GM12873 (cell line): ENCODE results near the gene SESN1.

ENCODE experiments used
- CTCF ChIP-seq: IDR thresholded peaks from 2 replicates; pipeline ENCODE4 v1.5.1; 2012; ENCODE audit warnings: low read depth, mild to moderate bottlenecking, moderate library complexity, low read length, control low read depth; ENCODE audit not compliant: insufficient read depth; ENCODE audit errors: missing control alignments

The SESN1 gene

GRCh38 chr6:109094416-109095035 lies at the start of gene SESN1:
Gene SESN1 (minus strand): TSS chr6:109094846. CDS start chr6:109094073, 773 bp downstream.
- no peak for TF ChIP-seq CTCF

DNA sequence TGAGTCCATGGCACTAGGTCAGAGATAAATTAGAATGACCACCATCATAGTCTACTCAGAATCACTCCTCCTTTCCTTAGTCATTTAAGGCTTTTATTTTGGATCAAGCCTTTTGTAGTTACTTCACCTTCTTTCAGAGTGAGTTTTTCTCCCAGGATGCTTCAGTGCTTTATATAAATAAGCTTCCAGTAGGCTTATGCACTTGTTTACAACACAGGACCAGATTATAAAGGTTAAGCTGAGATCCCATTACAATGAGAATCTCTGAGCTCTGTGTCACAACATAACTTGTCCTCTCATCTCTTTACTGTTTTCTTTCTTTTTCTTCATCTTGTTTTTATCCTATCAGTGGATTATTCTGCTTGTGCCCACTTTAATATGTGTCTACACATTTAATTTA lies 48.5 kb upstream of the SESN1 start:
- TF ChIP-seq CTCF = no peak

DNA sequence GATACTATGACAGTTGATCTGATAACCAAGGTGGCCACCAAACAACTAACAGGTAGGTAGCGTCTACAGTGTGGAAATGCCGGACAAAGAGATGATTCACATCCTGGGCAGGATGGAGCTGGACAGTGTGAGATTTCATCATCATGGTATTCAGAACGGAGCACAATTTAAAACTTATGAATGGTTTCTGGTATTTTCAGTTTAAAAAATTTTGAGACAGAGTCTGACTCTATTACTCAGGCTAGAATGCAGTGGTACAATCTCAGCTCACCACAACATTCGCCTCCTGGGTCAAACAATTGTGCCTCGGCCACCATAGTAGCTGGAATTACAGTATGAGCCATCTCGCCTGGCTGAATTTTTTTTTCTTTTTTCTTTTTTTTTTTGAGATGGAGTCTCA lies 44.5 kb upstream of the SESN1 start:
- no peak for TF ChIP-seq CTCF

DNA sequence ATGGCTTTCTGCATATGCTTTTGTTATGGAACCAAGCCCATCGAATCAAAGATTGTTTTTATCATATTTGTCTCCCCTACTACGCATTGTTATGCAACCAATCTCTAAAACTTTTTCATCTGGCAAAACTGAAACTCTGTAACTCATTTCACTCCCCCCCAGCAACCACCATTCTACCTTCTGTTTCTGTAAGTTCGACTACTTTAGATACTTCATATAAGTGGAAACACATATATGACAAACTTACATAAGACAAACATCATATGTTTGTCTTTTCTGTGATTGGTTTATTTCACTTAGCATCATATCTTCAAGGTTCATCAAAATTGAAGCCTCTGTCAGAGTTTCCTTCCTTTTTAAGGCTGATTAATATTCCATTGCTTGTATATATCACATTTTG lies 35.4 kb upstream of the SESN1 start:
- no peak for TF ChIP-seq CTCF

GRCh38 chr6:109125504-109125903 lies 30.9 kb upstream of the SESN1 start:
- no peak for TF ChIP-seq CTCF

DNA sequence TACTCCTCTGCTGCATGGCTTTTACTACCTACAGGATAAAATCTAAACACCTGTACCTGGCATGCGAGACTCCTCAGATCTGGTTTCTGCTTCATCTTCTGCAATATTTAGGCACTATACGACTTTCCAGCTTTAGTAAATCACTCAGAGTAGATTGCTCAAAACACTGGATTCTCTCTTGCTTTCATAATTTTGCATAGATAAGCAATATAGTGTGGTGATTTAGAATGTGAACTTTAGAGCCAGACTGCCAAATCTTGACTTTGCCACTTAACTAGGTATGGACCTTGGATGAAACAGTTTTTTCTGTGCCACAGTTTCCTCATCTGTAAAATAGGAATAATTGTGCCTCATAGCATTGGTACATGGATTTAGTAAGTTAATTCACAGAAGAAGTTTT lies 29.6 kb upstream of the SESN1 start:
- TF ChIP-seq CTCF = no peak

- TF ChIP-seq CTCF = no peak
These were observed 26.8 kb upstream of the SESN1 start for GRCh38 chr6:109121411-109121810.
